ENCODE results near the gene TULP4.
"Not testable (repeated sequence)": the region's sequence is repeated elsewhere in the genome, so short reads cannot be mapped to it uniquely, and the experiment has no call there.

The TULP4 gene

GRCh38 chr6:158524311-158524710 lies 212.0 kb downstream of the TULP4 start (continued):
- TF ChIP-seq ZNF132 (tag by site-specific recombination; IDR thresholded peaks at IDR 0.05; ENCODE audit: borderline replicate concordance) (no peak), PRDM10 (tag by site-specific recombination; IDR thresholded peaks at IDR 0.05) (no peak), ZNF2 (tag by site-specific recombination; IDR thresholded peaks at IDR 0.05) (no peak), ZNF23 (tag by site-specific recombination; IDR thresholded peaks at IDR 0.05; ENCODE audit: borderline replicate concordance) (no peak)

GRCh38 chr6:158527858-158528257 lies 215.6 kb downstream of the TULP4 start:
- H3K27ac ChIP-seq (ENCODE audit: extremely low read depth, low read depth, low read length); H3K36me3 ChIP-seq (ENCODE audit: control insufficient read depth in 2 of 2, insufficient read depth in 1 of 2, low read length in 2 of 2); H3K9me3 ChIP-seq (ENCODE audit: control insufficient read depth, insufficient read depth, low read depth, low read length); H3K4me3 ChIP-seq (ENCODE audit: low read depth, low read length); POLR2A ChIA-PET; H3K4me1 ChIP-seq (ENCODE audit: control insufficient read depth, insufficient read depth, low read length): not testable (repeated sequence)
- CTCF ChIA-PET, result interaction anchor here (2.2 kb wide), 1 partner anchor 9 kb away, joined by 6 read pairs; no protein-coding TSS in a partner anchor

- Histone ChIP-seq H3K4me3 (ENCODE audit: low read depth, low read length) (no peak overlapping the region), H3K36me3 (ENCODE audit: control insufficient read depth in 2 of 2, insufficient read depth in 1 of 2, low read length in 2 of 2) (no peaks in the 10 kb centered on the region), H3K27ac (ENCODE audit: extremely low read depth, low read depth, low read length) (no peak overlapping the region), H3K4me1 (ENCODE audit: control insufficient read depth, insufficient read depth, low read length) (no peaks in the 10 kb centered on the region), H3K9me3 (ENCODE audit: control insufficient read depth, insufficient read depth, low read depth, low read length) (no peaks in the 10 kb centered on the region)
- ChIA-PET CTCF (interaction anchor here (1.1 kb wide), 1 partner anchor 10 kb away, joined by 3 read pairs; no protein-coding TSS in a partner anchor), POLR2A (no interaction called here)
- TF ChIP-seq ZSCAN23 (tag by site-specific recombination; IDR thresholded peaks at IDR 0.05) (no peak), ZNF549 (tag by site-specific recombination; IDR thresholded peaks at IDR 0.05) (no peak), PRDM2 (tag by site-specific recombination; IDR thresholded peaks at IDR 0.05; ENCODE audit: borderline replicate concordance) (no peak), SETDB1 (IDR thresholded peaks at IDR 0.05; ENCODE audit: insufficient read length, low read length) (no peak), ZNF112 (tag by site-specific recombination; IDR thresholded peaks at IDR 0.05) (no peak), RBAK (tag by site-specific recombination; IDR thresholded peaks at IDR 0.05) (no peak)
These were observed 216.6 kb downstream of the TULP4 start for GRCh38 chr6:158528826-158529225.

- H3K4me3 ChIP-seq (ENCODE audit: low read depth, low read length), result no peak overlapping the region
- no peaks in the 10 kb centered on the region for H3K36me3 ChIP-seq (ENCODE audit: control insufficient read depth in 2 of 2, insufficient read depth in 1 of 2, low read length in 2 of 2)
- H3K9me3 ChIP-seq (ENCODE audit: control insufficient read depth, insufficient read depth, low read depth, low read length), result no peaks in the 10 kb centered on the region
- ChIA-PET CTCF (interaction anchor here (0.7 to 1.1 kb wide), 2 partner anchors 9 to 11 kb away, joined by 3 read pairs; no protein-coding TSS in a partner anchor), POLR2A (interaction anchor here (1.1 kb wide), 1 partner anchor 30 kb away, joined by 3 read pairs; no protein-coding TSS in a partner anchor)
- H3K27ac ChIP-seq (ENCODE audit: extremely low read depth, low read depth, low read length), result no peak overlapping the region
- H3K4me1 ChIP-seq (ENCODE audit: control insufficient read depth, insufficient read depth, low read length), result no peaks in the 10 kb centered on the region
- TF ChIP-seq ZNF544 (tag by site-specific recombination; IDR thresholded peaks at IDR 0.05), result no peak
- TF ChIP-seq ZNF704 (tag by site-specific recombination; IDR thresholded peaks at IDR 0.05), result no peak
- no peak for TF ChIP-seq ZNF362 (tag by site-specific recombination; IDR thresholded peaks at IDR 0.05)
- TF ChIP-seq ZNF449 (tag by site-specific recombination; IDR thresholded peaks at IDR 0.05), result no peak
- no peak for TF ChIP-seq ZNF791 (tag by site-specific recombination; IDR thresholded peaks at IDR 0.05)
- TF ChIP-seq ZNF610 (tag by site-specific recombination; IDR thresholded peaks at IDR 0.05; ENCODE audit: borderline replicate concordance), result no peak
- no peak for TF ChIP-seq RBAK (tag by site-specific recombination; IDR thresholded peaks at IDR 0.05)
These were observed 217.4 kb downstream of the TULP4 start for GRCh38 chr6:158529629-158530028.

Measured in HEK293 (cell line).